Measurements from ENCODE around the gene INTS11.

GRCh38 chr1:1290238-1290731, 34.2 kb downstream of the INTS11 start:
- peak; percentile 54 to 74 (median 61); a peak in 5 of 6 replicates for TF ChIP-seq CTCF (IDR thresholded peaks at IDR 0.05 in 2 of 3, conservative IDR thresholded peaks at IDR 0.05 in 1 of 3; ENCODE audit: borderline replicate concordance in 1 of 3, insufficient read depth in 1 of 3, low read depth in 2 of 3, low read length in 2 of 3)
- TF ChIP-seq YY1 (IDR thresholded peaks at IDR 0.05; ENCODE audit: extremely low read depth, insufficient replicate concordance, low read depth, low read length), result no peak
- no peak for TF ChIP-seq ZFX (IDR thresholded peaks at IDR 0.05)
- no peak for TF ChIP-seq MAX (IDR thresholded peaks at IDR 0.05)
- TF ChIP-seq EZH2 (IDR thresholded peaks at IDR 0.05), result no peak

Measured in HCT116 (cell line).